ENCODE data around the gene CFAP54. TPM values are rescaled to one million over a fixed set of nuclear protein-coding genes. Genes with fewer than 3 reads are reported as not detected.

The CFAP54 gene
- total RNA-seq, 1 experiment from 2014 or later: 0.56 TPM

- Mint-ChIP-seq H3K4me1 (ENCODE audit: insufficient read depth, unreplicated experiment) (no peaks in the 10 kb centered on the region), H3K27ac (ENCODE audit: low read depth, unreplicated experiment) (no peak overlapping the region), H3K4me3 (ENCODE audit: unreplicated experiment) (no peak overlapping the region), H3K36me3 (ENCODE audit: insufficient read depth, unreplicated experiment) (no peaks in the 10 kb centered on the region), H3K9me3 (ENCODE audit: unreplicated experiment) (no peaks in the 10 kb centered on the region), H3K27me3 (ENCODE audit: insufficient read depth, unreplicated experiment) (no peaks in the 10 kb centered on the region)
- no peak for TF ChIP-seq CTCF (IDR thresholded peaks at IDR 0.05; ENCODE audit: unreplicated experiment)
- no TSS peak for BruUV-seq (replicated peaks)
- DNase-seq (ENCODE audit: unreplicated experiment): no peak
- intact Hi-C loops (cut with micrococcal nuclease): no loop called here
- POLR2A ChIA-PET: interaction anchor here (0.6 to 1.3 kb wide), 2 partner anchors 11 to 457 kb away, joined by 3 to 4 read pairs; no protein-coding TSS in a partner anchor
- CTCF ChIA-PET: interaction anchor here (0.6 kb wide), 2 partner anchors 79 to 111 kb away, joined by 3 read pairs; no protein-coding TSS in a partner anchor
These were observed 389.3 kb downstream of the CFAP54 start for GRCh38 chr12:96878704-96879103.

- intact Hi-C loops (cut with micrococcal nuclease): no loop called here
- POLR2A ChIA-PET: interaction anchor here (1.3 kb wide), 1 partner anchor 10 kb away, joined by 4 read pairs; no protein-coding TSS in a partner anchor
- CTCF ChIA-PET: no interaction called here
These were observed 389.9 kb downstream of the CFAP54 start for GRCh38 chr12:96879301-96879700.

GRCh38 chr12:96880220-96880619, 390.8 kb downstream of the CFAP54 start:
- CTCF ChIA-PET: no interaction called here
- Mint-ChIP-seq H3K9me3 (ENCODE audit: unreplicated experiment) (no peaks in the 10 kb centered on the region), H3K27ac (ENCODE audit: low read depth, unreplicated experiment) (no peak overlapping the region), H3K4me3 (ENCODE audit: unreplicated experiment) (no peak overlapping the region), H3K27me3 (ENCODE audit: insufficient read depth, unreplicated experiment) (no peaks in the 10 kb centered on the region), H3K36me3 (ENCODE audit: insufficient read depth, unreplicated experiment) (no peaks in the 10 kb centered on the region), H3K4me1 (ENCODE audit: insufficient read depth, unreplicated experiment) (no peaks in the 10 kb centered on the region)
- TF ChIP-seq CTCF (IDR thresholded peaks at IDR 0.05; ENCODE audit: unreplicated experiment): no peak
- no TSS peak for BruUV-seq (replicated peaks)
- DNase-seq (ENCODE audit: unreplicated experiment): no peak
- intact Hi-C loops (cut with micrococcal nuclease): no loop called here
- POLR2A ChIA-PET: no interaction called here

More at GRCh38 chr12:96879301-96879700, 389.9 kb downstream of the CFAP54 start:
- no TSS peak for BruUV-seq (replicated peaks)
- TF ChIP-seq CTCF (IDR thresholded peaks at IDR 0.05; ENCODE audit: unreplicated experiment): no peak
- Mint-ChIP-seq H3K27ac (ENCODE audit: low read depth, unreplicated experiment) (no peak overlapping the region), H3K9me3 (ENCODE audit: unreplicated experiment) (no peaks in the 10 kb centered on the region), H3K4me1 (ENCODE audit: insufficient read depth, unreplicated experiment) (no peaks in the 10 kb centered on the region), H3K4me3 (ENCODE audit: unreplicated experiment) (no peak overlapping the region), H3K36me3 (ENCODE audit: insufficient read depth, unreplicated experiment) (no peaks in the 10 kb centered on the region), H3K27me3 (ENCODE audit: insufficient read depth, unreplicated experiment) (no peaks in the 10 kb centered on the region)
- no peak for DNase-seq (ENCODE audit: unreplicated experiment)

GRCh38 chr12:96881608-96882007, 392.2 kb downstream of the CFAP54 start:
- intact Hi-C loops (cut with micrococcal nuclease): no loop called here
- no peak overlapping the region for H3K4me3 Mint-ChIP-seq (ENCODE audit: unreplicated experiment)

More at GRCh38 chr12:96881608-96882007, 392.2 kb downstream of the CFAP54 start:
- Mint-ChIP-seq H3K27ac (ENCODE audit: low read depth, unreplicated experiment) (no peak overlapping the region), H3K4me1 (ENCODE audit: insufficient read depth, unreplicated experiment) (no peaks in the 10 kb centered on the region), H3K9me3 (ENCODE audit: unreplicated experiment) (no peaks in the 10 kb centered on the region), H3K27me3 (ENCODE audit: insufficient read depth, unreplicated experiment) (no peaks in the 10 kb centered on the region), H3K36me3 (ENCODE audit: insufficient read depth, unreplicated experiment) (no peaks in the 10 kb centered on the region)
- BruUV-seq (replicated peaks): no TSS peak
- no peak for TF ChIP-seq CTCF (IDR thresholded peaks at IDR 0.05; ENCODE audit: unreplicated experiment)
- DNase-seq (ENCODE audit: unreplicated experiment): no peak
- POLR2A ChIA-PET: no interaction called here
- CTCF ChIA-PET: interaction anchor here (1.2 kb wide), 1 partner anchor 9 kb away, joined by 5 read pairs; no protein-coding TSS in a partner anchor
